Body of pancreas (tissue), 4 donors: Measurements from ENCODE around the gene LINGO4.
"Not testable (repeated sequence)": the region's sequence is repeated elsewhere in the genome, so short reads cannot be mapped to it uniquely, and the experiment has no call there.

ENCODE experiments used
- CTCF ChIP-seq, 7 experiments: fragments of 450-650 bp in 4 of 7; fragments of 200-600 bp in 3 of 7; sonication (generic) in 3 of 7; IDR thresholded peaks; one replicate each; pipeline ENCODE4 v1.5.1; 2016 to 2019; ENCODE audit warnings: antibody characterized with exemption in 7 of 7
- POLR2A ChIP-seq, 3 donors: fragments of 450-650 bp; IDR thresholded peaks; one replicate each; pipeline ENCODE4 v1.6.1; 2016; ENCODE audit warnings: antibody characterized with exemption in 3 of 3, mild to moderate bottlenecking in 2 of 3

GRCh38 chr1:151768351-151769066 is 36.7 kb downstream of the LINGO4 start:
- TF ChIP-seq POLR2A, CTCF (IDR thresholded peaks at IDR 0.05): not testable (repeated sequence)
